Activated CD4-positive, alpha-beta T cell treated with anti-CD3 and anti-CD28 coated beads, Interleukin-2, Interleukin-4, amounts not matched to agents 100 ng/mL and 50 ng/mL, durations not matched to agents 16 hours and 8 hours (primary cell): ENCODE measurements around the gene ZSCAN10.

Source experiments
- DNase-seq: peaks from one replicate; pipeline ENCODE4 v3.0.0-alpha.2; 2020; ENCODE audit warnings: low spot score

ZSCAN10 gene

GRCh38 chr16:3112058-3112880 lies 13.2 kb upstream of the ZSCAN10 start, which contains the start of gene ZNF205:
Gene ZNF205 (plus strand): TSS chr16:3112586. CDS start chr16:3113431, 845 bp downstream.
- DNase-seq = no peak

GRCh38 chr16:3106205-3106928 lies 7.3 kb upstream of the ZSCAN10 start:
- DNase-seq = peak; percentile 94

- DNase-seq = peak; percentile 42
Observed at GRCh38 chr16:3101841-3102470, 2.9 kb upstream of the ZSCAN10 start.

- peak; percentile 81 for DNase-seq
Observed at GRCh38 chr16:3101018-3101840, 2.1 kb upstream of the ZSCAN10 start.

GRCh38 chr16:3099732-3100499 lies 822 bp upstream of the ZSCAN10 start:
- peak; percentile 94 for DNase-seq

- DNase-seq = no peak
Observed at GRCh38 chr16:3099395-3099731, 269 bp upstream of the ZSCAN10 start.

- DNase-seq = no peak
Observed at GRCh38 chr16:3097266-3097665, 1.8 kb downstream of the ZSCAN10 start.

- DNase-seq = no peak
Observed at GRCh38 chr16:3096362-3096761, 2.7 kb downstream of the ZSCAN10 start.

GRCh38 chr16:3095869-3096268 lies 3.2 kb downstream of the ZSCAN10 start:
- peak; percentile 76 for DNase-seq

GRCh38 chr16:3094289-3095027 lies 4.6 kb downstream of the ZSCAN10 start:
- DNase-seq = peak; percentile 65

GRCh38 chr16:3092501-3092941 lies 6.6 kb downstream of the ZSCAN10 start:
- DNase-seq = no peak

- DNase-seq = no peak
Observed at GRCh38 chr16:3091551-3091950, 7.5 kb downstream of the ZSCAN10 start.

- DNase-seq = no peak
Observed at GRCh38 chr16:3089717-3090592, 9.1 kb downstream of the ZSCAN10 start.

GRCh38 chr16:3088925-3089716 lies 10.0 kb downstream of the ZSCAN10 start:
- no peak for DNase-seq

- DNase-seq = no peak
Observed at GRCh38 chr16:3088450-3088849, 10.6 kb downstream of the ZSCAN10 start.

- DNase-seq = no peak
Observed at GRCh38 chr16:3087243-3088235, 11.6 kb downstream of the ZSCAN10 start.

- DNase-seq = no peak
Observed at GRCh38 chr16:3086596-3087242, 12.4 kb downstream of the ZSCAN10 start.
